OCI-LY1 (cell line): ENCODE data around the gene ELAC2.

Experiments used
- CTCF ChIP-seq: fragments of 200-600 bp; sonication (generic), shearing (Covaris generic); IDR thresholded peaks from 2 replicates; pipeline ENCODE4 v1.5.1; 2017; ENCODE audit warnings: mild to moderate bottlenecking, antibody characterized with exemption, low read length, moderate library complexity, mixed read lengths
- EZH2 ChIP-seq: fragments of 200-600 bp; sonication (generic), shearing (Covaris generic); IDR thresholded peaks from 2 replicates; pipeline ENCODE4 v1.8.0; 2017; ENCODE audit warnings: borderline replicate concordance, mixed run types, mild to moderate bottlenecking, antibody characterized with exemption, low read length, moderate library complexity, mixed read lengths

- no peak for TF ChIP-seq CTCF
- no peak for TF ChIP-seq EZH2
Measured at GRCh38 chr17:12947047-12947446, 70.8 kb downstream of the ELAC2 start.
